ENCODE measurements around the gene GRWD1. TPM values are rescaled to one million over a fixed set of nuclear protein-coding genes. Genes with fewer than 3 reads are reported as not detected.
"Not testable (repeated sequence)": the region's sequence is repeated elsewhere in the genome, so short reads cannot be mapped to it uniquely, and the experiment has no call there.

The GRWD1 gene
- total and polyA plus RNA-seq, 2 experiments from 2014 or later = 25.2 to 33.1 TPM

DNA sequence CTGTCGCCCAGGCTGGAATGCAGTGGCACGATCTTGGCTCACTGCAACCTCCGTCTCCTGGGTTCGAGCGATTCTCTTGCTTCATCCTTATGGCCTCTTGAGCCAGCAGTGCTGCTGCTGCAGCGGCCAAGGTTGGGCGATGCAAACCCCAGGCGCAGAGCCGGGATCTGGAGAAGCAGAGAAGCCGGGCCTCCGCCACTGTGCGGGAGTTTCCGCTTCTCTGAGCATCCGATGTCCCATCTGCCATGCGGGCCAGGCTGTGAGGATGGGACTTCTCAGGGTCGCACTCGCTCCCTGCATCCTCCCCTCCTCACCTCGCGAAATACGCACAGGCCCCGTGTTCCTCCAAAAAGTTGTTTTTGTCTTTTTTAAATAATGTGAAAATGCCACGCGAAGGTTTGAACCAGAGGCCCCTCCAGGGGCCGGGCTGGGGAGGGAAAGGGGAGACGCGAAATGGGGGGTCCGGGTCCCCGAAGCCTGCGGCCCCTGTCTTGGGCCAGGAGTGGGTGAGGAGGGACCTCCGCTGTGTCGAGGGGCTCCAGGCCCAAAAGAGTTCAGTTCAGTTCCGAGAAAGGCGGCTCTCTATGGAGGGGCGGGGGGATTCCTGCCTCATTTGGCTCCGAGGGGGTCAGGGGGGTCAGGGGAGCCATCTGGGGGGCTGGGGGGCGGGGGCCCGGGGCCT, 39.3 kb downstream of the GRWD1 start:
- H3K27ac ChIP-seq = no peak overlapping the region
- WGBS (ENCODE audit: low lambda C conversion rate, missing lambda C conversion rate) = 92% methylated on average over 32 of the region's 37 CpGs
- H3K36me3 ChIP-seq (replicated peaks; ENCODE audit: insufficient read depth, low read depth) = no peaks in the 10 kb centered on the region
- no peaks in the 10 kb centered on the region for H3K9me3 ChIP-seq (ENCODE audit: low read depth)
- TF ChIP-seq, protein P1, sequence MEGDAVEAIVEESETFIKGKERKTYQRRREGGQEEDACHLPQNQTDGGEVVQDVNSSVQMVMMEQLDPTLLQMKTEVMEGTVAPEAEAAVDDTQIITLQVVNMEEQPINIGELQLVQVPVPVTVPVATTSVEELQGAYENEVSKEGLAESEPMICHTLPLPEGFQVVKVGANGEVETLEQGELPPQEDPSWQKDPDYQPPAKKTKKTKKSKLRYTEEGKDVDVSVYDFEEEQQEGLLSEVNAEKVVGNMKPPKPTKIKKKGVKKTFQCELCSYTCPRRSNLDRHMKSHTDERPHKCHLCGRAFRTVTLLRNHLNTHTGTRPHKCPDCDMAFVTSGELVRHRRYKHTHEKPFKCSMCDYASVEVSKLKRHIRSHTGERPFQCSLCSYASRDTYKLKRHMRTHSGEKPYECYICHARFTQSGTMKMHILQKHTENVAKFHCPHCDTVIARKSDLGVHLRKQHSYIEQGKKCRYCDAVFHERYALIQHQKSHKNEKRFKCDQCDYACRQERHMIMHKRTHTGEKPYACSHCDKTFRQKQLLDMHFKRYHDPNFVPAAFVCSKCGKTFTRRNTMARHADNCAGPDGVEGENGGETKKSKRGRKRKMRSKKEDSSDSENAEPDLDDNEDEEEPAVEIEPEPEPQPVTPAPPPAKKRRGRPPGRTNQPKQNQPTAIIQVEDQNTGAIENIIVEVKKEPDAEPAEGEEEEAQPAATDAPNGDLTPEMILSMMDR (IDR thresholded peaks at IDR 0.05; ENCODE audit: poor library complexity) = no peak
- TF ChIP-seq EZH2phosphoT487 (IDR thresholded peaks at IDR 0.05; ENCODE audit: low read depth, severe bottlenecking, unreplicated experiment) = no peak
- no peak for TF ChIP-seq EZH2 (IDR thresholded peaks at IDR 0.05; ENCODE audit: borderline replicate concordance)
- no peak overlapping the region for H3K4me3 ChIP-seq
- no peaks in the 10 kb centered on the region for H3K79me2 ChIP-seq
- H2AFZ ChIP-seq = no peak overlapping the region
- no peaks in the 10 kb centered on the region for H3K9me2 ChIP-seq (replicated peaks; ENCODE audit: insufficient read depth)
- H3K4me1 ChIP-seq (ENCODE audit: insufficient read depth) = peaks cover 8% of the 10 kb centered on the region
- H3K27me3 ChIP-seq = no peaks in the 10 kb centered on the region
- H4K20me1 ChIP-seq (ENCODE audit: insufficient read depth, poor library complexity, severe bottlenecking) = no peaks in the 10 kb centered on the region
- no peak overlapping the region for H3K4me2 ChIP-seq
- no peak for DNase-seq (ENCODE audit: low spot score)

- DNase-seq (ENCODE audit: low spot score); H2AFZ ChIP-seq; H3K4me3 ChIP-seq; H3K4me2 ChIP-seq; H3K27me3 ChIP-seq; H3K27ac ChIP-seq; H4K20me1 ChIP-seq (ENCODE audit: insufficient read depth, poor library complexity, severe bottlenecking); H3K9me3 ChIP-seq (ENCODE audit: low read depth); H3K36me3 ChIP-seq (replicated peaks; ENCODE audit: insufficient read depth, low read depth); H3K79me2 ChIP-seq; H3K9me2 ChIP-seq (replicated peaks; ENCODE audit: insufficient read depth): not testable (repeated sequence)
- H3K4me1 ChIP-seq (ENCODE audit: insufficient read depth) = peaks cover 12% of the 10 kb centered on the region
- WGBS (ENCODE audit: low lambda C conversion rate, missing lambda C conversion rate) = 80% methylated on average over 8 of the region's 10 CpGs
Measured at GRCh38 chr19:48486706-48487105, 40.9 kb downstream of the GRWD1 start.

GRCh38 chr19:48487544-48487943, 41.8 kb downstream of the GRWD1 start:
- H3K9me2 ChIP-seq (replicated peaks; ENCODE audit: insufficient read depth) = no peaks in the 10 kb centered on the region
- H3K4me1 ChIP-seq (ENCODE audit: insufficient read depth) = peaks cover 14% of the 10 kb centered on the region
- H3K27me3 ChIP-seq = no peaks in the 10 kb centered on the region
- H3K4me3 ChIP-seq = no peak overlapping the region
- 82% methylated on average over 6 of the region's 6 CpGs for WGBS (ENCODE audit: low lambda C conversion rate, missing lambda C conversion rate)
- no peak for TF ChIP-seq EZH2 (IDR thresholded peaks at IDR 0.05; ENCODE audit: borderline replicate concordance)
- TF ChIP-seq, protein P1 (IDR thresholded peaks at IDR 0.05; ENCODE audit: poor library complexity) = no peak
- H3K9me3 ChIP-seq (ENCODE audit: low read depth) = no peaks in the 10 kb centered on the region
- no peaks in the 10 kb centered on the region for H4K20me1 ChIP-seq (ENCODE audit: insufficient read depth, poor library complexity, severe bottlenecking)
- no peak for DNase-seq (ENCODE audit: low spot score)
- H3K27ac ChIP-seq = no peak overlapping the region
- H3K36me3 ChIP-seq (replicated peaks; ENCODE audit: insufficient read depth, low read depth) = no peaks in the 10 kb centered on the region
- H3K79me2 ChIP-seq = no peaks in the 10 kb centered on the region
- no peak overlapping the region for H3K4me2 ChIP-seq
- H2AFZ ChIP-seq = no peak overlapping the region

GRCh38 chr19:48487948-48488347, 42.2 kb downstream of the GRWD1 start:
- DNase-seq (ENCODE audit: low spot score) = no peak
- no peaks in the 10 kb centered on the region for H4K20me1 ChIP-seq (ENCODE audit: insufficient read depth, poor library complexity, severe bottlenecking)
- WGBS (ENCODE audit: low lambda C conversion rate, missing lambda C conversion rate) = 88% methylated on average over 8 of the region's 8 CpGs
- H3K27ac ChIP-seq = no peak overlapping the region
- no peak overlapping the region for H3K4me2 ChIP-seq
- no peaks in the 10 kb centered on the region for H3K9me3 ChIP-seq (ENCODE audit: low read depth)
- no peaks in the 10 kb centered on the region for H3K36me3 ChIP-seq (replicated peaks; ENCODE audit: insufficient read depth, low read depth)
- TF ChIP-seq, protein P1 (IDR thresholded peaks at IDR 0.05; ENCODE audit: poor library complexity) = no peak
- TF ChIP-seq EZH2phosphoT487 (IDR thresholded peaks at IDR 0.05; ENCODE audit: low read depth, severe bottlenecking, unreplicated experiment) = no peak
- TF ChIP-seq EZH2 (IDR thresholded peaks at IDR 0.05; ENCODE audit: borderline replicate concordance) = no peak
- H2AFZ ChIP-seq = no peak overlapping the region
- H3K4me3 ChIP-seq = no peak overlapping the region
- no peaks in the 10 kb centered on the region for H3K9me2 ChIP-seq (replicated peaks; ENCODE audit: insufficient read depth)
- peaks cover 14% of the 10 kb centered on the region for H3K4me1 ChIP-seq (ENCODE audit: insufficient read depth)
- no peaks in the 10 kb centered on the region for H3K27me3 ChIP-seq
- H3K79me2 ChIP-seq = no peaks in the 10 kb centered on the region

DNA sequence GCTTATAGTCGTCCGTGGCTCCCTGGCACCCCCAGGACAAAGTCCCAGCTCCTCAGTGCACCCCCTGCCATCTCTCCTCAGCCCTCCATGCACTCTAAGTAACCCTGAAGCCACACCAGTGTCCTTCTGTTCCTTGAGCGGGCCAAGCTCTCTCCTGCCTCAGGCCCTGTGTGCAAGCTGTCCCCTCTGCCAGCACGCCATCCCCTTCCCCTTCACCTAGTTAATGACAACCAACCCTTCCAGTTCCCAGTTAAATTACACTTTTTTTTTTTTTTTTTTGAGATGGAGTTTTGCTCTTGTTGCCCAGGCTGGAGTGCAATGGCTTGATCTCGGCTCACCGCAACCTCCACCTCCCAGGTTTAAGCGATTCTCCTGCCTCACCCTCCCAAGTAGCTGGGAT, 42.7 kb downstream of the GRWD1 start:
- peaks cover 14% of the 10 kb centered on the region for H3K4me1 ChIP-seq (ENCODE audit: insufficient read depth)
- not testable (repeated sequence) for H3K27me3 ChIP-seq; H4K20me1 ChIP-seq (ENCODE audit: insufficient read depth, poor library complexity, severe bottlenecking); H3K4me2 ChIP-seq; H3K9me2 ChIP-seq (replicated peaks; ENCODE audit: insufficient read depth); H3K27ac ChIP-seq; H3K36me3 ChIP-seq (replicated peaks; ENCODE audit: insufficient read depth, low read depth); H2AFZ ChIP-seq; H3K79me2 ChIP-seq; H3K9me3 ChIP-seq (ENCODE audit: low read depth); DNase-seq (ENCODE audit: low spot score); H3K4me3 ChIP-seq
- 89% methylated on average over 7 of the region's 7 CpGs for WGBS (ENCODE audit: low lambda C conversion rate, missing lambda C conversion rate)
